ENCODE data around the gene SPARC. TPM values are rescaled to one million over a fixed set of nuclear protein-coding genes. Genes with fewer than 3 reads are reported as not detected.

SPARC gene
- total and polyA plus RNA-seq, 10 donors = 76.5 to 963 (median 440) TPM

GRCh38 chr5:151628112-151628823 is 58.4 kb downstream of the SPARC start:
- H3K36me3 ChIP-seq = no peaks in the 10 kb centered on the region
- TF ChIP-seq CTCF (IDR thresholded peaks at IDR 0.05 in 8 of 11, conservative IDR thresholded peaks at IDR 0.05 in 3 of 11) (no peak), POLR2AphosphoS5 (IDR thresholded peaks at IDR 0.05) (no peak), POLR2A (IDR thresholded peaks at IDR 0.05) (no peak)
- H3K4me1 ChIP-seq = no peaks in the 10 kb centered on the region
- intact Hi-C loops (cut with DNase I; ENCODE audit: low total_unique reads) = no loop called here
- WGBS, 5 donors = 81 to 86% (median 83%) methylated on average over 6 to 7 of the region's 7 CpGs
- H3K4me3 ChIP-seq = no peak overlapping the region
- no peaks in the 10 kb centered on the region for H3K9me3 ChIP-seq
- H3K27ac ChIP-seq = no peak overlapping the region
- no peak for DNase-seq
- peaks cover 0 to 7% (median 0%) of the 10 kb centered on the region in 7 donors for H3K27me3 ChIP-seq (replicated peaks in 1 of 7)

- no peak overlapping the region for H3K4me3 ChIP-seq
- no peak overlapping the region for H3K27ac ChIP-seq
- H3K36me3 ChIP-seq = no peaks in the 10 kb centered on the region
- intact Hi-C loops (cut with DNase I; ENCODE audit: low total_unique reads) = no loop called here
- H3K27me3 ChIP-seq (replicated peaks in 1 of 7) = peaks cover 0 to under 1% (median 0%) of the 10 kb centered on the region in 7 donors
- H3K9me3 ChIP-seq = no peaks in the 10 kb centered on the region
- 88 to 94% (median 92%) methylated on average over 6 of the region's 6 CpGs for WGBS, 5 donors
- TF ChIP-seq POLR2A (IDR thresholded peaks at IDR 0.05) = no peak
- no peak for TF ChIP-seq CTCF (IDR thresholded peaks at IDR 0.05 in 8 of 11, conservative IDR thresholded peaks at IDR 0.05 in 3 of 11)
- DNase-seq = no peak
- H3K4me1 ChIP-seq = no peaks in the 10 kb centered on the region
Observed at GRCh38 chr5:151627650-151628049, 59.1 kb downstream of the SPARC start.

GRCh38 chr5:151625285-151625684 is 61.4 kb downstream of the SPARC start:
- intact Hi-C loops (cut with DNase I; ENCODE audit: low total_unique reads) = no loop called here
- Histone ChIP-seq H3K27ac (no peak overlapping the region), H3K9me3 (no peaks in the 10 kb centered on the region), H3K36me3 (no peaks in the 10 kb centered on the region), H3K4me3 (no peak overlapping the region), H3K27me3 (replicated peaks in 1 of 7) (peaks cover 0 to 16% (median 0%) of the 10 kb centered on the region in 7 donors), H3K4me1 (no peaks in the 10 kb centered on the region)
- no peak for TF ChIP-seq POLR2AphosphoS5 (IDR thresholded peaks at IDR 0.05)
- TF ChIP-seq POLR2A (IDR thresholded peaks at IDR 0.05) = no peak
- no peak for DNase-seq
- WGBS, 5 donors = 85 to 91% (median 89%) methylated on average over 9 of the region's 9 CpGs

GRCh38 chr5:151624476-151624875 is 62.2 kb downstream of the SPARC start:
- WGBS, 5 donors = 75 to 91% (median 85%) methylated on average over 8 of the region's 8 CpGs
- TF ChIP-seq POLR2AphosphoS5 (IDR thresholded peaks at IDR 0.05) = no peak
- no peak for TF ChIP-seq POLR2A (IDR thresholded peaks at IDR 0.05)
- TF ChIP-seq CTCF (IDR thresholded peaks at IDR 0.05 in 8 of 11, conservative IDR thresholded peaks at IDR 0.05 in 3 of 11) = no peak

More at GRCh38 chr5:151624476-151624875, 62.2 kb downstream of the SPARC start:
- intact Hi-C loops (cut with DNase I; ENCODE audit: low total_unique reads) = no loop called here
- Histone ChIP-seq H3K36me3 (no peaks in the 10 kb centered on the region), H3K27ac (no peak overlapping the region), H3K4me1 (no peaks in the 10 kb centered on the region), H3K4me3 (no peak overlapping the region), H3K9me3 (no peaks in the 10 kb centered on the region), H3K27me3 (replicated peaks in 1 of 7) (peaks cover 0 to 23% (median 0%) of the 10 kb centered on the region in 7 donors)
- DNase-seq = no peak

Data from spleen (tissue), 11 donors.